Ovary (tissue), 9 donors: ENCODE results near the gene IQSEC1. TPM values are rescaled to one million over a fixed set of nuclear protein-coding genes. Genes with fewer than 3 reads are reported as not detected.

ENCODE experiments used
- DNase-seq, 5 donors: peaks; one replicate each; pipeline ENCODE4 v3.0.0-alpha.2; 2019 to 2020
- H3K27ac ChIP-seq, 2 donors: fragments of 200-600 bp; one replicate each; pipeline versions ENCODE4 v1.5.1 to v1.8.0; 2019 to 2022
- H3K27me3 ChIP-seq: fragments of 200-600 bp; one replicate; pipeline ENCODE4 v1.8.0; 2022
- H3K36me3 ChIP-seq: fragments of 200-600 bp; sonication (generic); one replicate; pipeline ENCODE4 v1.5.1; 2019
- H3K4me1 ChIP-seq: one replicate; pipeline ENCODE4 v1.8.1; 2013; ENCODE audit warnings: mild to moderate bottlenecking, moderate library complexity; ENCODE audit not compliant: insufficient read depth
- H3K4me3 ChIP-seq: fragments of 200-600 bp; sonication (generic); one replicate; pipeline ENCODE4 v1.5.1; 2017
- H3K9me3 ChIP-seq, 2 donors: fragments of 200-600 bp in 1 of 2; sonication (generic) in 1 of 2; one replicate each; pipeline versions ENCODE4 v1.5.1 to v1.8.1; 2013 to 2019; ENCODE audit warnings: mild to moderate bottlenecking in 1 of 2, moderate library complexity in 1 of 2
- CTCF ChIP-seq, 3 donors: fragments of 450-650 bp in 2 of 3; fragments of 200-600 bp in 1 of 3; IDR thresholded peaks; one replicate each; pipeline versions ENCODE4 v1.5.1 to v1.8.0; 2016 to 2022; ENCODE audit warnings: antibody characterized with exemption in 3 of 3, mild to moderate bottlenecking in 1 of 3
- EP300 ChIP-seq: sonication (generic); formaldehyde crosslinking; IDR thresholded peaks from one replicate; pipeline ENCODE4 v1.6.1; 2017; ENCODE audit warnings: antibody characterized with exemption
- POLR2A ChIP-seq: fragments of 450-650 bp; IDR thresholded peaks from one replicate; pipeline ENCODE4 v1.6.1; 2017; ENCODE audit warnings: antibody characterized with exemption, mild to moderate bottlenecking, moderate library complexity
- WGBS, 3 donors: extraction: QIAGEN DNeasy Blood & Tissue Kit in 1 of 3; methylation state at CpG; one replicate each; pipeline versions ENCODE4 v1.1.5 to v1.1.7; 2013 to 2017; 5-methylcytosine and 5-hydroxymethylcytosine counted together
- intact Hi-C, 4 donors: fragments of 100-400 bp; cut with DNase I; formaldehyde crosslinking; loops; one replicate each; pipeline versions ENCODE4 v1.11.0 to v1.15.1; 2022 to 2023
- polyA plus RNA-seq, 2 donors: library from polyadenylated mRNA; stranded (reverse); fragments of 200-250 nt in 1 of 2; fragments of 350-450 nt in 1 of 2; fragmentation: Illumina TruSeq in 1 of 2; extraction: RNeasy Lipid Tissue Mini Kit (QIAGEN cat#74804) in 1 of 2; gene quantifications; one replicate each; pipeline ENCODE4 v1.2.3, GENCODE V29; 2013 to 2014
- total RNA-seq, 7 donors: library from RNA; depleted of rRNA in 2 of 7; stranded (reverse); fragments of >200 nt in 2 of 7; fragmentation: NEBNext Ultra II Directional in 3 of 7; extraction: Animal tissue kit (Norgen Biotek cat#: 25700) in 3 of 7; gene quantifications; one replicate each; pipeline versions ENCODE4 v1.1.0 to v1.2.4, GENCODE V29; 2016 to 2023
- donor health status: DM: no; HTN: no; CAD: no; lungs with moderate emphysema.
- donor health status: DM: no; HTN: no; CAD: no.
- donor health status: Bipolar disorder and iron deficiency.
- donor health status: DM: yes; HTN: yes; CAD: no.
- donor health status: DM: no; HTN: no; CAD: no.
- donor health status: DM: yes; HTN: yes; CAD: no.

Gene IQSEC1
- total and polyA plus RNA-seq, 9 donors: 20.9 to 55.4 (median 45.1) TPM

- Histone ChIP-seq H3K27ac (no peak overlapping the region), H3K36me3 (no peaks in the 10 kb centered on the region), H3K4me1 (no peaks in the 10 kb centered on the region), H3K4me3 (no peak overlapping the region), H3K27me3 (no peaks in the 10 kb centered on the region), H3K9me3 (no peaks in the 10 kb centered on the region)
- intact Hi-C loops: loop anchor here in 1 of 4 donors (10.0 kb wide), 1 partner anchor 85 kb away; no protein-coding TSS in a partner anchor
- no peak for DNase-seq
- WGBS, 3 donors: 85 to 92% (median 88%) methylated on average over 7 of the region's 7 CpGs
- TF ChIP-seq EP300 (no peak), CTCF (IDR thresholded peaks at IDR 0.05) (no peak), POLR2A (no peak)
Observed at GRCh38 chr3:12909710-12910109, 163.5 kb downstream of the IQSEC1 start.

- H3K9me3 ChIP-seq: no peaks in the 10 kb centered on the region
- H3K27me3 ChIP-seq: no peaks in the 10 kb centered on the region
- no peak for DNase-seq
- 82 to 86% (median 84%) methylated on average over 7 of the region's 7 CpGs for WGBS, 3 donors
- TF ChIP-seq POLR2A (no peak), EP300 (no peak)
- intact Hi-C loops: loop anchor here in 1 of 4 donors (10.0 kb wide), 1 partner anchor 86 kb away; no protein-coding TSS in a partner anchor
- H3K27ac ChIP-seq: no peak overlapping the region
- no peaks in the 10 kb centered on the region for H3K4me1 ChIP-seq
- no peaks in the 10 kb centered on the region for H3K36me3 ChIP-seq
- H3K4me3 ChIP-seq: no peak overlapping the region
Observed at GRCh38 chr3:12908859-12909258, 164.4 kb downstream of the IQSEC1 start.

- Histone ChIP-seq H3K4me3 (no peak overlapping the region), H3K36me3 (no peaks in the 10 kb centered on the region), H3K4me1 (no peaks in the 10 kb centered on the region), H3K27me3 (no peaks in the 10 kb centered on the region), H3K27ac (no peak overlapping the region), H3K9me3 (no peaks in the 10 kb centered on the region)
- intact Hi-C loops: loop anchor here in 1 of 4 donors (10.0 kb wide), 1 partner anchor 87 kb away; no protein-coding TSS in a partner anchor
- WGBS, 3 donors: 91 to 94% (median 92%) methylated on average over 28 of the region's 28 CpGs
- DNase-seq: no peak
- TF ChIP-seq CTCF (IDR thresholded peaks at IDR 0.05) (no peak), POLR2A (no peak), EP300 (no peak)
Observed at GRCh38 chr3:12908136-12908730, 165.0 kb downstream of the IQSEC1 start.

GRCh38 chr3:12907729-12908128 lies 165.5 kb downstream of the IQSEC1 start:
- TF ChIP-seq CTCF (IDR thresholded peaks at IDR 0.05) (no peak), EP300 (no peak), POLR2A (no peak)
- Histone ChIP-seq H3K27ac (no peak overlapping the region), H3K36me3 (no peaks in the 10 kb centered on the region), H3K9me3 (no peaks in the 10 kb centered on the region), H3K4me1 (no peaks in the 10 kb centered on the region), H3K27me3 (no peaks in the 10 kb centered on the region), H3K4me3 (no peak overlapping the region)
- intact Hi-C loops: loop anchor here in 1 of 4 donors (10.0 kb wide), 1 partner anchor 87 kb away; no protein-coding TSS in a partner anchor
- WGBS, 3 donors: 82 to 84% (median 84%) methylated on average over 18 of the region's 18 CpGs
- no peak for DNase-seq

- Histone ChIP-seq H3K27ac (no peak overlapping the region), H3K4me1 (no peaks in the 10 kb centered on the region), H3K36me3 (no peaks in the 10 kb centered on the region), H3K27me3 (no peaks in the 10 kb centered on the region), H3K9me3 (no peaks in the 10 kb centered on the region), H3K4me3 (no peak overlapping the region)
- no peak for TF ChIP-seq CTCF (IDR thresholded peaks at IDR 0.05)
- no peak for TF ChIP-seq EP300
- no peak for TF ChIP-seq POLR2A
- intact Hi-C loops: loop anchor here in 1 of 4 donors (10.0 kb wide), 1 partner anchor 88 kb away; no protein-coding TSS in a partner anchor
- WGBS, 3 donors: 88% methylated on average over 10 to 16 of the region's 16 CpGs
- no peak for DNase-seq
Observed at GRCh38 chr3:12907296-12907695, 165.9 kb downstream of the IQSEC1 start.
